ENCODE data around the gene ARPC5.

The ARPC5 gene

DNA sequence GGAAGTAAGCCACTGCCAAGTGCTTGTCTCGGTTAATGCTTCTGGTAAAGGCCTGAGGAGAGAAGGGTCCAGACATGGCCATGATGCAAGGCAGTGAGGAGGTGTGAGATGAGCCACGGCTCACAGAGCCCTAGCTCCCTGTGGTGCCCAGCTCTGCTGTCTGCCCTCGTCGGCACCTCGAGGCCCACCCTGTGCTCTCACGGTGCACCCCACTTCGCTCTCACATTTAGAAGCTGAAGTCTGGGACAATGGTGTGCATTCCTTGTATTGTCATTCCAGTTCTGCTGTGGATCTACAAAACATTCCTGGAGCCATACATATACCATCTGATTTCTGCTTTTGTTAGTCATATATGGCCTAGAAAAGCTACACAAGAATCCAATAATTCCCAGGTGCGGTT is 48.7 kb downstream of the ARPC5 start:
- TF ChIP-seq, protein P1, sequence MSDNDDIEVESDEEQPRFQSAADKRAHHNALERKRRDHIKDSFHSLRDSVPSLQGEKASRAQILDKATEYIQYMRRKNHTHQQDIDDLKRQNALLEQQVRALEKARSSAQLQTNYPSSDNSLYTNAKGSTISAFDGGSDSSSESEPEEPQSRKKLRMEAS (IDR thresholded peaks at IDR 0.05; ENCODE audit: low read depth, low read length): no peak
- TF ChIP-seq, protein P2, sequence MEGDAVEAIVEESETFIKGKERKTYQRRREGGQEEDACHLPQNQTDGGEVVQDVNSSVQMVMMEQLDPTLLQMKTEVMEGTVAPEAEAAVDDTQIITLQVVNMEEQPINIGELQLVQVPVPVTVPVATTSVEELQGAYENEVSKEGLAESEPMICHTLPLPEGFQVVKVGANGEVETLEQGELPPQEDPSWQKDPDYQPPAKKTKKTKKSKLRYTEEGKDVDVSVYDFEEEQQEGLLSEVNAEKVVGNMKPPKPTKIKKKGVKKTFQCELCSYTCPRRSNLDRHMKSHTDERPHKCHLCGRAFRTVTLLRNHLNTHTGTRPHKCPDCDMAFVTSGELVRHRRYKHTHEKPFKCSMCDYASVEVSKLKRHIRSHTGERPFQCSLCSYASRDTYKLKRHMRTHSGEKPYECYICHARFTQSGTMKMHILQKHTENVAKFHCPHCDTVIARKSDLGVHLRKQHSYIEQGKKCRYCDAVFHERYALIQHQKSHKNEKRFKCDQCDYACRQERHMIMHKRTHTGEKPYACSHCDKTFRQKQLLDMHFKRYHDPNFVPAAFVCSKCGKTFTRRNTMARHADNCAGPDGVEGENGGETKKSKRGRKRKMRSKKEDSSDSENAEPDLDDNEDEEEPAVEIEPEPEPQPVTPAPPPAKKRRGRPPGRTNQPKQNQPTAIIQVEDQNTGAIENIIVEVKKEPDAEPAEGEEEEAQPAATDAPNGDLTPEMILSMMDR (IDR thresholded peaks at IDR 0.05; ENCODE audit: low read depth, low read length): no peak
- no peak for TF ChIP-seq MYC (IDR thresholded peaks at IDR 0.05; ENCODE audit: low read depth, low read length)
- TF ChIP-seq POLR2A (IDR thresholded peaks at IDR 0.05; ENCODE audit: extremely low read depth, insufficient read length): no peak
- H3K4me3 ChIP-seq (ENCODE audit: low read depth, low read length): no peak overlapping the region
- DNase-seq (ENCODE audit: low read depth): no peak

DNA sequence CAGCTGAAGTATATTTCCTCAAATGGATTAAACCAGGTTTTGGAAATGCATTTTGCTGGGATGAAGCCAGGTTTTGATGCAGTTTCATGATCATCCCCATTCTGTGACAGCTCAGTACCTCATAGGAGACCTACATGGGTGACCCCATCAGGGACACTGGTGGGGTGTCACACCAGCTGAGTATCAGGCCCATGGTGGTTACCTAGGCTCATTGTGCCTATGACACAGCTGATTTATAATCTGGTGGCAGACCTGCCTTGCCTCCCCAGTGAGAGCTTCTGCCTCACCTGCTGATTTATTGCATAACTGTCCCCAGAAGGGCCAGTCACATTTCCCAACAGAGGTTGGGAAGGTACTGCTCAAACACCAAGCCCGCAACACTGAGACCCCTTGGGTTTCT is 49.1 kb downstream of the ARPC5 start:
- no peak for DNase-seq (ENCODE audit: low read depth)
- no peak overlapping the region for H3K4me3 ChIP-seq (ENCODE audit: low read depth, low read length)
- TF ChIP-seq, protein P1 (IDR thresholded peaks at IDR 0.05; ENCODE audit: low read depth, low read length): no peak
- TF ChIP-seq POLR2A (IDR thresholded peaks at IDR 0.05; ENCODE audit: extremely low read depth, insufficient read length): no peak
- no peak for TF ChIP-seq MYC (IDR thresholded peaks at IDR 0.05; ENCODE audit: low read depth, low read length)
- TF ChIP-seq, protein P2 (IDR thresholded peaks at IDR 0.05; ENCODE audit: low read depth, low read length): no peak

GRCh38 chr1:183585038-183585437 is 50.5 kb downstream of the ARPC5 start:
- no peak overlapping the region for H3K4me3 ChIP-seq (ENCODE audit: low read depth, low read length)
- DNase-seq (ENCODE audit: low read depth): no peak
- TF ChIP-seq, protein P2 (IDR thresholded peaks at IDR 0.05; ENCODE audit: low read depth, low read length): no peak
- TF ChIP-seq POLR2A (IDR thresholded peaks at IDR 0.05; ENCODE audit: extremely low read depth, insufficient read length) (no peak), MYC (IDR thresholded peaks at IDR 0.05; ENCODE audit: low read depth, low read length) (no peak)
- TF ChIP-seq, protein P1 (IDR thresholded peaks at IDR 0.05; ENCODE audit: low read depth, low read length): no peak

GRCh38 chr1:183584147-183584546 is 51.4 kb downstream of the ARPC5 start:
- TF ChIP-seq POLR2A (IDR thresholded peaks at IDR 0.05; ENCODE audit: extremely low read depth, insufficient read length) (no peak), MYC (IDR thresholded peaks at IDR 0.05; ENCODE audit: low read depth, low read length) (no peak)
- TF ChIP-seq, protein P1 (IDR thresholded peaks at IDR 0.05; ENCODE audit: low read depth, low read length): no peak
- TF ChIP-seq, protein P2 (IDR thresholded peaks at IDR 0.05; ENCODE audit: low read depth, low read length): no peak
- DNase-seq (ENCODE audit: low read depth): no peak
- H3K4me3 ChIP-seq (ENCODE audit: low read depth, low read length): no peak overlapping the region

- DNase-seq (ENCODE audit: low read depth): peak; percentile 62
- TF ChIP-seq, protein P1 (IDR thresholded peaks at IDR 0.05; ENCODE audit: low read depth, low read length): no peak
- TF ChIP-seq MYC (IDR thresholded peaks at IDR 0.05; ENCODE audit: low read depth, low read length): no peak
- TF ChIP-seq, protein P2 (IDR thresholded peaks at IDR 0.05; ENCODE audit: low read depth, low read length): no peak
- TF ChIP-seq POLR2A (IDR thresholded peaks at IDR 0.05; ENCODE audit: extremely low read depth, insufficient read length): no peak
- H3K4me3 ChIP-seq (ENCODE audit: low read depth, low read length): no peak overlapping the region
These were observed 52.1 kb downstream of the ARPC5 start for GRCh38 chr1:183583466-183583865.
